DND-41 (cell line): ENCODE results near the gene DPH3.

Experiments used
- EZH2 ChIP-seq: IDR thresholded peaks from 3 replicates; pipeline ENCODE4 v1.6.1; 2012; ENCODE audit warnings: borderline replicate concordance, low read depth, mild to moderate bottlenecking, moderate library complexity, low read length, inconsistent platforms; ENCODE audit not compliant: severe bottlenecking
- TF ChIP-seq, protein P1 (sequence below): IDR thresholded peaks from 2 replicates; pipeline ENCODE4 v1.5.1; 2012; ENCODE audit warnings: borderline replicate concordance, low read length, moderate library complexity, mild to moderate bottlenecking; ENCODE audit not compliant: poor library complexity, severe bottlenecking; ENCODE audit errors: extremely low read depth

DNA sequence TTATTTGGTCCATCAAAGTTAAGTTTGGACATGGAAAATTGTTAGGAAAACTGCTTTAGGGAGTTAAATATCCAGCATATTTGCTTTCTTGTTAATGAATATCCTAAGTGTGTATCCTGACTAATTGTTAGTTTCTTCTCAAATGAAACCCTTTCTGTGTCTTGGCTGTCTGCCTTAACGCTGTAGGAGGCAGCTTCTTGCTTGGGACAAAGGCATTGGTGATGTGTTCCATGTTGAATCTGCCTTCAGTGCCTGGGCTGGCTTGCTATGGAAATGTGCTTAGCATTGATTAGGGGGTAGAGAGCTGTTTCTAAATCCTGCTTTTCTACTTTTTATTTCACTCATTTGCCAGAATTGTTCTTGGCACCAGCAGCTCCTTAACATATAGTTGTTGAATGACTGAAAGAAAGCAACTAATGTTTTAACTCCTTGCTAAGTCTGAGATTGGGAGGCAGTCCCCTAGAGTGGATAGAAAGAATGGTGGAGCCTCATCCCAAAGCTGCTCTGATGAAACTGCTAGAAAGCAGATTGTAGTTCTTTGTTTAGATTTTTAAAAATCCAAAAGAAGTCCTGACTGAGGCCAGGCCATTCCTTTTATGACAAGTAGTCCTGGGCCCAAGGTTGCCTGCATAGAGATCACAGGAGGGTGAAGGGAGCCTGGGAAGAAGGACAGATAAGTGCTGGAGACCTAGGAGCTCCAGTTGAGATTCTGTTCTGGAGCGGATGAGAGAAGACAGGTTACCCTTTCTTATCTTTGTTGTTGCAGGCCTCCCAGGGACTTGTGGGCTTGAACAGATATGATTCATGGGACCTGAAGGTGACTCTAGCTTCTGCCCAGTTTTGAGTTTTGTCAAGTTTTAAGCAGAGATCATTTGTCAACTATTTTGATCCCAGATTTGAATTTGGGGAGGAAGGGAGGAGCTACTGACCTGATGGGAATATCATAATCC, 39.6 kb upstream of the DPH3 start:
- TF ChIP-seq, protein P1, sequence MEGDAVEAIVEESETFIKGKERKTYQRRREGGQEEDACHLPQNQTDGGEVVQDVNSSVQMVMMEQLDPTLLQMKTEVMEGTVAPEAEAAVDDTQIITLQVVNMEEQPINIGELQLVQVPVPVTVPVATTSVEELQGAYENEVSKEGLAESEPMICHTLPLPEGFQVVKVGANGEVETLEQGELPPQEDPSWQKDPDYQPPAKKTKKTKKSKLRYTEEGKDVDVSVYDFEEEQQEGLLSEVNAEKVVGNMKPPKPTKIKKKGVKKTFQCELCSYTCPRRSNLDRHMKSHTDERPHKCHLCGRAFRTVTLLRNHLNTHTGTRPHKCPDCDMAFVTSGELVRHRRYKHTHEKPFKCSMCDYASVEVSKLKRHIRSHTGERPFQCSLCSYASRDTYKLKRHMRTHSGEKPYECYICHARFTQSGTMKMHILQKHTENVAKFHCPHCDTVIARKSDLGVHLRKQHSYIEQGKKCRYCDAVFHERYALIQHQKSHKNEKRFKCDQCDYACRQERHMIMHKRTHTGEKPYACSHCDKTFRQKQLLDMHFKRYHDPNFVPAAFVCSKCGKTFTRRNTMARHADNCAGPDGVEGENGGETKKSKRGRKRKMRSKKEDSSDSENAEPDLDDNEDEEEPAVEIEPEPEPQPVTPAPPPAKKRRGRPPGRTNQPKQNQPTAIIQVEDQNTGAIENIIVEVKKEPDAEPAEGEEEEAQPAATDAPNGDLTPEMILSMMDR: no peak
- no peak for TF ChIP-seq EZH2
